OCI-LY7 (cell line): Measurements from ENCODE around the gene AGBL4. TPM values are rescaled to one million over a fixed set of nuclear protein-coding genes. Genes with fewer than 3 reads are reported as not detected.

Source experiments
- BruUV-seq: library from RNA; stranded (reverse); fragments of 400-500 nt; replicated peaks from 2 replicates; lab custom pipeline; 2021; lab: Mats Ljungman, UMichigan
- CTCF ChIA-PET: fragments of 300-600 bp; sonication (Branson Sonifier 250); formaldehyde crosslinking; loops from one replicate; lab custom pipeline; 2022; ENCODE audit warnings: antibody characterized with exemption; ENCODE audit not compliant: unreplicated experiment; lab: Charles Lee
- POLR2A ChIA-PET: fragments of 300-600 bp; sonication (Branson Sonifier 250); formaldehyde crosslinking; loops from one replicate; lab custom pipeline; 2022; ENCODE audit warnings: antibody characterized with exemption; lab: Charles Lee
- DNase-seq: peaks from one replicate; pipeline ENCODE4 v3.0.0-alpha.2; 2015; ENCODE audit warnings: low spot score
- H2AFZ ChIP-seq: fragments of 200-600 bp; sonication (generic), shearing (Covaris generic); 2 replicates; pipeline ENCODE4 v1.6.1; 2014; ENCODE audit warnings: mild to moderate bottlenecking, antibody characterized with exemption, low read length, moderate library complexity
- H3K27ac ChIP-seq: fragments of 200-600 bp; sonication (generic); 2 replicates; pipeline ENCODE4 v1.5.1; 2014; ENCODE audit warnings: mixed run types, low read depth, mild to moderate bottlenecking, moderate library complexity, low read length, inconsistent platforms; ENCODE audit not compliant: poor library complexity, severe bottlenecking
- H3K36me3 ChIP-seq: fragments of 200-600 bp; sonication (generic); 2 replicates; pipeline ENCODE4 v1.6.1; 2014; ENCODE audit warnings: mild to moderate bottlenecking, antibody characterized with exemption, low read length, moderate library complexity, mixed read lengths; ENCODE audit not compliant: insufficient read depth
- H3K4me1 ChIP-seq: fragments of 200-600 bp; sonication (generic); 2 replicates; pipeline ENCODE4 v1.5.1; 2014; ENCODE audit warnings: mild to moderate bottlenecking, low read length; ENCODE audit not compliant: insufficient read depth, poor library complexity, severe bottlenecking
- H3K4me2 ChIP-seq: fragments of 200-600 bp; sonication (generic); 2 replicates; pipeline ENCODE4 v1.6.1; 2014; ENCODE audit warnings: mild to moderate bottlenecking, low read length
- H3K4me3 ChIP-seq: fragments of 200-600 bp; sonication (generic); 2 replicates; pipeline ENCODE4 v1.5.1; 2014; ENCODE audit warnings: mild to moderate bottlenecking, low read depth, low read length; ENCODE audit not compliant: poor library complexity, severe bottlenecking
- H3K79me2 ChIP-seq: fragments of 200-600 bp; sonication (generic); 2 replicates; pipeline ENCODE4 v1.6.1; 2016; ENCODE audit warnings: low read depth, mild to moderate bottlenecking, low read length, moderate library complexity, mixed read lengths; ENCODE audit not compliant: insufficient read depth
- H3K9me2 ChIP-seq: fragments of 200-600 bp; sonication (generic); 2 replicates; pipeline ENCODE4 v1.6.1; 2016; ENCODE audit warnings: mild to moderate bottlenecking, low read length, mixed read lengths; ENCODE audit not compliant: insufficient read depth
- H3K9me3 ChIP-seq: fragments of 200-600 bp; sonication (generic); 2 replicates; pipeline ENCODE4 v1.6.1; 2014; ENCODE audit warnings: mild to moderate bottlenecking, mixed run types, low read length, mixed read lengths
- H4K20me1 ChIP-seq: fragments of 200-600 bp; sonication (generic); 2 replicates; pipeline ENCODE4 v1.6.1; 2014; ENCODE audit warnings: mild to moderate bottlenecking, antibody characterized with exemption, low read length, moderate library complexity, mixed read lengths; ENCODE audit not compliant: insufficient read depth
- CTCF ChIP-seq: fragments of 200-600 bp; sonication (generic); conservative IDR thresholded peaks from 2 replicates; pipeline ENCODE4 v1.5.1; 2014; ENCODE audit warnings: mild to moderate bottlenecking, antibody characterized with exemption, low read length, moderate library complexity, mixed read lengths
- EZH2phosphoT487 ChIP-seq: fragments of 200-600 bp; sonication (generic); IDR thresholded peaks from 2 replicates; pipeline ENCODE4 v1.6.1; 2018; ENCODE audit warnings: low read depth, borderline replicate concordance, mild to moderate bottlenecking, mixed run types, antibody characterized with exemption, low read length, moderate library complexity, mixed read lengths
- intact Hi-C: fragments of 100-400 bp; cut with micrococcal nuclease; formaldehyde crosslinking; loops from one replicate; pipeline ENCODE4 v1.10.0; 2022; ENCODE audit not compliant: unreplicated experiment
- total RNA-seq, 2 experiments: library from RNA; depleted of rRNA in 1 of 2; stranded (reverse); fragments of >200 nt in 1 of 2; shearing (Covaris generic) in 1 of 2; gene quantifications; 2 replicates each; pipeline ENCODE4 v1.2.3, GENCODE V29; 2014 to 2022

AGBL4 gene
- total RNA-seq, 2 experiments from 2014 or later, result not detected

GRCh38 chr1:48940962-48941732 lies 1082.6 kb downstream of the AGBL4 start:
- no peak overlapping the region for H2AFZ ChIP-seq
- H3K36me3 ChIP-seq, result no peaks in the 10 kb centered on the region
- no peaks in the 10 kb centered on the region for H3K4me1 ChIP-seq
- ChIA-PET CTCF (no interaction called here), POLR2A (interaction anchor here (1.2 kb wide), 1 partner anchor 17 kb away, joined by 3 read pairs; no protein-coding TSS in a partner anchor)
- TF ChIP-seq CTCF (no peak), EZH2phosphoT487 (no peak)
- DNase-seq, result no peak
- no TSS peak for BruUV-seq
- intact Hi-C loops, result no loop called here
- H4K20me1 ChIP-seq, result no peaks in the 10 kb centered on the region
- H3K4me2 ChIP-seq, result no peak overlapping the region
- no peaks in the 10 kb centered on the region for H3K79me2 ChIP-seq
- H3K9me3 ChIP-seq, result no peaks in the 10 kb centered on the region
- H3K9me2 ChIP-seq, result no peaks in the 10 kb centered on the region
- H3K4me3 ChIP-seq, result no peak overlapping the region
- no peak overlapping the region for H3K27ac ChIP-seq

- no peak overlapping the region for H3K4me2 ChIP-seq
- BruUV-seq, result no TSS peak
- H3K27ac ChIP-seq, result no peak overlapping the region
- H3K36me3 ChIP-seq, result no peaks in the 10 kb centered on the region
- CTCF ChIA-PET, result no interaction called here
- no peaks in the 10 kb centered on the region for H3K9me2 ChIP-seq
- no peaks in the 10 kb centered on the region for H3K9me3 ChIP-seq
- no peak for DNase-seq
- no peaks in the 10 kb centered on the region for H4K20me1 ChIP-seq
- POLR2A ChIA-PET, result interaction anchor here (1.2 kb wide), 1 partner anchor 16 kb away, joined by 3 read pairs; no protein-coding TSS in a partner anchor
- intact Hi-C loops, result no loop called here
- H2AFZ ChIP-seq, result no peak overlapping the region
- H3K79me2 ChIP-seq, result no peaks in the 10 kb centered on the region
- TF ChIP-seq EZH2phosphoT487 (no peak), CTCF (no peak)
- H3K4me3 ChIP-seq, result no peak overlapping the region
- no peaks in the 10 kb centered on the region for H3K4me1 ChIP-seq
These were observed 1083.4 kb downstream of the AGBL4 start for GRCh38 chr1:48940354-48940753.

- no peaks in the 10 kb centered on the region for H4K20me1 ChIP-seq
- POLR2A ChIA-PET, result no interaction called here
These were observed 1083.9 kb downstream of the AGBL4 start for GRCh38 chr1:48939828-48940227.

More at GRCh38 chr1:48939828-48940227, 1083.9 kb downstream of the AGBL4 start:
- Histone ChIP-seq H3K9me2 (no peaks in the 10 kb centered on the region), H3K36me3 (no peaks in the 10 kb centered on the region), H3K9me3 (no peaks in the 10 kb centered on the region), H3K79me2 (no peaks in the 10 kb centered on the region), H3K27ac (no peak overlapping the region), H3K4me3 (no peak overlapping the region), H2AFZ (no peak overlapping the region), H3K4me2 (no peak overlapping the region), H3K4me1 (no peaks in the 10 kb centered on the region)
- CTCF ChIA-PET, result no interaction called here
- BruUV-seq, result no TSS peak
- no peak for DNase-seq
- intact Hi-C loops, result no loop called here
- TF ChIP-seq EZH2phosphoT487 (no peak), CTCF (no peak)
